HepG2 (cell line): ENCODE results near the gene RERG. TPM values are rescaled to one million over a fixed set of nuclear protein-coding genes. Genes with fewer than 3 reads are reported as not detected.

Experiments
- ARID2 ChIP-seq: sonication (generic); formaldehyde crosslinking; IDR thresholded peaks from 2 replicates; pipeline ENCODE4 v1.8.1; 2022; ENCODE audit warnings: mild to moderate bottlenecking, missing genetic modification reagents, borderline replicate concordance
- CCDC6 ChIP-seq: sonication (generic); formaldehyde crosslinking; IDR thresholded peaks from 2 replicates; pipeline ENCODE4 v1.8.1; 2022; ENCODE audit warnings: mild to moderate bottlenecking, missing genetic modification reagents, moderate library complexity
- LCORL ChIP-seq, 2 experiments: fragments of 450-650 bp in 1 of 2; sonication (generic) in 1 of 2; formaldehyde crosslinking in 1 of 2; IDR thresholded peaks; 2 replicates each; pipeline versions ENCODE4 v1.5.0 to v1.6.1; 2017 to 2020; ENCODE audit warnings: antibody characterized with exemption in 1 of 2, missing genetic modification reagents in 1 of 2
- MBNL3 ChIP-seq: fragments of 250-450 bp; sonication (Bioruptor Pico); conservative IDR thresholded peaks from 2 replicates; pipeline ENCODE4 v1.8.0; 2022; ENCODE audit warnings: mild to moderate bottlenecking, inconsistent platforms
- MTF2 ChIP-seq: sonication (generic); formaldehyde crosslinking; IDR thresholded peaks from 2 replicates; pipeline ENCODE4 v1.5.0; 2020; ENCODE audit warnings: missing genetic modification reagents, borderline replicate concordance
- SALL2 ChIP-seq: sonication (generic); formaldehyde crosslinking; IDR thresholded peaks from 2 replicates; pipeline ENCODE4 v1.8.1; 2023; ENCODE audit warnings: mild to moderate bottlenecking, missing genetic modification reagents, inconsistent platforms
- SOX6 ChIP-seq, 2 experiments: fragments of 450-650 bp in 1 of 2; sonication (generic) in 1 of 2; formaldehyde crosslinking in 1 of 2; IDR thresholded peaks; 2 replicates each; pipeline versions ENCODE4 v1.4.0 to v1.6.1; 2017 to 2020; ENCODE audit warnings: antibody characterized with exemption in 1 of 2, mild to moderate bottlenecking in 1 of 2, missing genetic modification reagents in 1 of 2
- ZFY ChIP-seq: sonication (generic); formaldehyde crosslinking; IDR thresholded peaks from 2 replicates; pipeline ENCODE4 v1.4.0; 2020; ENCODE audit warnings: missing genetic modification reagents
- ZNF263 ChIP-seq: sonication (generic); formaldehyde crosslinking; IDR thresholded peaks from 2 replicates; pipeline ENCODE4 v1.4.0; 2020; ENCODE audit warnings: missing genetic modification reagents
- ZNF331 ChIP-seq: sonication (generic); formaldehyde crosslinking; IDR thresholded peaks from 2 replicates; pipeline ENCODE4 v1.4.0; 2020; ENCODE audit warnings: missing genetic modification reagents
- ZNF891 ChIP-seq: sonication (generic); formaldehyde crosslinking; IDR thresholded peaks from 2 replicates; pipeline ENCODE4 v1.5.0; 2020; ENCODE audit warnings: mild to moderate bottlenecking, missing genetic modification reagents
- polyA plus RNA-seq, 8 experiments: library from polyadenylated mRNA; depleted of rRNA in 3 of 8; stranded (reverse) in 7 of 8; unstranded in 1 of 8; fragments of >200 nt; fragmentation: Illumina TruSeq in 4 of 8; extraction: Trizol in 4 of 8; gene quantifications; 2 replicates each; pipeline versions ENCODE4 v1.2.1 to v1.2.3, GENCODE V29; 2011 to 2016; ENCODE audit warnings: low read depth in 4 of 8, missing spikeins in 1 of 8, mixed read lengths in 1 of 8; ENCODE audit not compliant: insufficient read depth in 1 of 8
- total RNA-seq, 5 experiments: library from RNA; depleted of rRNA; stranded (reverse); fragments of >200 nt; fragmentation: Illumina TruSeq; extraction: Trizol; gene quantifications; 2 replicates each; pipeline ENCODE4 v1.2.3, GENCODE V29; 2016; ENCODE audit warnings: low read depth in 1 of 5
- TF ChIP-seq, protein P1 (sequence below): sonication (generic); formaldehyde crosslinking; IDR thresholded peaks from 2 replicates; pipeline ENCODE4 v1.4.0; 2020; ENCODE audit warnings: mild to moderate bottlenecking, missing genetic modification reagents
- TF ChIP-seq, protein P2 (sequence below): sonication (generic); formaldehyde crosslinking; IDR thresholded peaks from 2 replicates; pipeline ENCODE4 v1.5.1; 2020; ENCODE audit warnings: missing genetic modification reagents, mild to moderate bottlenecking, borderline replicate concordance
- TF ChIP-seq, protein P3 (sequence below): sonication (generic); formaldehyde crosslinking; IDR thresholded peaks from 2 replicates; pipeline ENCODE4 v1.5.0; 2020; ENCODE audit warnings: mild to moderate bottlenecking, missing genetic modification reagents, moderate library complexity
- TF ChIP-seq, protein P4 (sequence below): sonication (generic); formaldehyde crosslinking; IDR thresholded peaks from 2 replicates; pipeline ENCODE4 v1.8.0; 2022; ENCODE audit warnings: mild to moderate bottlenecking, missing genetic modification reagents, borderline replicate concordance
- TF ChIP-seq, protein P5 (sequence below): sonication (generic); formaldehyde crosslinking; conservative IDR thresholded peaks from 2 replicates; pipeline ENCODE4 v1.8.0; 2022; ENCODE audit warnings: low read depth, missing genetic modification reagents

Gene RERG
- total and polyA plus RNA-seq, 2 of the 13 experiments (the other 11 are each of a cell fraction or from before 2014, with no cell fraction given), result not detected

DNA sequence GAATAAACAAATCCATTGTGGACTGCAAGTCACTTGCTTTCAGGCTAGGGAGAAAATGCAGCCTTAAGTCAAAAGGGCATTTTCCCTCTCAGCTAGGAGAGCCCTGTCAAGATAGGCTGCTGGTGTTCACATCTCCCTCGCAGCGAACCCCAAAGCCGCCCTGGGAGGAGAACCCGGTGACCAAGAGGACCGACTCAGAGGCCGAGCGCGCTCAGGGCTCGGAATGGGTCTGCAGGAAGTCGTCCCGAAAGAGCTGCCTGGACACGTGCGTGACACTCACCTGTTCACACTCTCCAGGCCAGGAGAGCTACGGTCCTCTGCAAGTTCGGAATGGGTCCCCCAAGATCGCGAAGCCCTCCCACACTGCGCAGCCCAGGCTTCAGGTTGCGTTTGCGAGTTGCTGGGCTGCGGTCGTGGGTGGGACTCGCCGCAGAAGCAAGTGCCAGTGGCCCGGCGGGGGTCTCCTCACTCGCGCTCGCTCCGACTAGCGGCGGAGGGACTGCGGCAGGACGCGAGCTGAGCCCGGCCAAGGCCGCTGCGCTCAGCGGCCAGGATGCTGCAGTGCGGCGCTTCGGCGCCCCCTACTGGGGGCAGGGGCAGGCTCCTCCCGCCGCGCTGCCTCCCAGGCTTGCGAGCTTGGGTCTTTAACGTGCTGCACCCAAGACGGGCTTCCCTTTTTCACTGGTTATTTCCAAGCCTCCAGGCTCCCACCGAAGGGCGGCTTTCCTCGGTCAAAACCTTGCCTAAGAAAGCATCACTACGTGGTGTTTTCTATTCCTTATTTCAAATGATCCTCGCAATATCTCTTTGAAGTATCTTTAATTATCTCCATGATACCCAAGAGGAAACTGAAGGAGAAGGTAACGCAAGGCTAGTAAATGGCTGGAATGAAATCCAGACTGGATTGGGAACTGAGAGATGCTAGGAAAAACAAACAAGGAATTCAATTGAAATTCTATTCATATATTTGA is at the start of gene RERG (continued):
- peak; percentile 79; the same call in 1 of the 2 replicates for TF ChIP-seq MTF2
- TF ChIP-seq MBNL3 (CRISPR knock-in tag), result no peak
- TF ChIP-seq, protein P1, sequence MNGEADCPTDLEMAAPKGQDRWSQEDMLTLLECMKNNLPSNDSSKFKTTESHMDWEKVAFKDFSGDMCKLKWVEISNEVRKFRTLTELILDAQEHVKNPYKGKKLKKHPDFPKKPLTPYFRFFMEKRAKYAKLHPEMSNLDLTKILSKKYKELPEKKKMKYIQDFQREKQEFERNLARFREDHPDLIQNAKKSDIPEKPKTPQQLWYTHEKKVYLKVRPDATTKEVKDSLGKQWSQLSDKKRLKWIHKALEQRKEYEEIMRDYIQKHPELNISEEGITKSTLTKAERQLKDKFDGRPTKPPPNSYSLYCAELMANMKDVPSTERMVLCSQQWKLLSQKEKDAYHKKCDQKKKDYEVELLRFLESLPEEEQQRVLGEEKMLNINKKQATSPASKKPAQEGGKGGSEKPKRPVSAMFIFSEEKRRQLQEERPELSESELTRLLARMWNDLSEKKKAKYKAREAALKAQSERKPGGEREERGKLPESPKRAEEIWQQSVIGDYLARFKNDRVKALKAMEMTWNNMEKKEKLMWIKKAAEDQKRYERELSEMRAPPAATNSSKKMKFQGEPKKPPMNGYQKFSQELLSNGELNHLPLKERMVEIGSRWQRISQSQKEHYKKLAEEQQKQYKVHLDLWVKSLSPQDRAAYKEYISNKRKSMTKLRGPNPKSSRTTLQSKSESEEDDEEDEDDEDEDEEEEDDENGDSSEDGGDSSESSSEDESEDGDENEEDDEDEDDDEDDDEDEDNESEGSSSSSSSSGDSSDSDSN (CRISPR knock-in tag), result peak; percentile 80
- TF ChIP-seq ZNF331, result peak; percentile 71; the same call in 1 of the 2 replicates
- TF ChIP-seq, protein P2, sequence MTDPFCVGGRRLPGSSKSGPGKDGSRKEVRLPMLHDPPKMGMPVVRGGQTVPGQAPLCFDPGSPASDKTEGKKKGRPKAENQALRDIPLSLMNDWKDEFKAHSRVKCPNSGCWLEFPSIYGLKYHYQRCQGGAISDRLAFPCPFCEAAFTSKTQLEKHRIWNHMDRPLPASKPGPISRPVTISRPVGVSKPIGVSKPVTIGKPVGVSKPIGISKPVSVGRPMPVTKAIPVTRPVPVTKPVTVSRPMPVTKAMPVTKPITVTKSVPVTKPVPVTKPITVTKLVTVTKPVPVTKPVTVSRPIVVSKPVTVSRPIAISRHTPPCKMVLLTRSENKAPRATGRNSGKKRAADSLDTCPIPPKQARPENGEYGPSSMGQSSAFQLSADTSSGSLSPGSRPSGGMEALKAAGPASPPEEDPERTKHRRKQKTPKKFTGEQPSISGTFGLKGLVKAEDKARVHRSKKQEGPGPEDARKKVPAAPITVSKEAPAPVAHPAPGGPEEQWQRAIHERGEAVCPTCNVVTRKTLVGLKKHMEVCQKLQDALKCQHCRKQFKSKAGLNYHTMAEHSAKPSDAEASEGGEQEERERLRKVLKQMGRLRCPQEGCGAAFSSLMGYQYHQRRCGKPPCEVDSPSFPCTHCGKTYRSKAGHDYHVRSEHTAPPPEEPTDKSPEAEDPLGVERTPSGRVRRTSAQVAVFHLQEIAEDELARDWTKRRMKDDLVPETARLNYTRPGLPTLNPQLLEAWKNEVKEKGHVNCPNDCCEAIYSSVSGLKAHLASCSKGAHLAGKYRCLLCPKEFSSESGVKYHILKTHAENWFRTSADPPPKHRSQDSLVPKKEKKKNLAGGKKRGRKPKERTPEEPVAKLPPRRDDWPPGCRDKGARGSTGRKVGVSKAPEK, result 0 out of 2 replicates have a peak, but pooled peaks have one; percentile 25
- TF ChIP-seq ZNF263 (CRISPR knock-in tag), result 0 out of 2 replicates have a peak, but pooled peaks have one; percentile 51
- no peak for TF ChIP-seq SOX6 (IDR thresholded peaks at IDR 0.05)
- 0 out of 2 replicates have a peak, but pooled peaks have one; percentile 17 for TF ChIP-seq SOX6 (CRISPR knock-in tag; IDR thresholded peaks at IDR 0.05)
- TF ChIP-seq ZNF891 (CRISPR knock-in tag), result 0 out of 2 replicates have a peak, but pooled peaks have one; percentile 51
- TF ChIP-seq, protein P3, sequence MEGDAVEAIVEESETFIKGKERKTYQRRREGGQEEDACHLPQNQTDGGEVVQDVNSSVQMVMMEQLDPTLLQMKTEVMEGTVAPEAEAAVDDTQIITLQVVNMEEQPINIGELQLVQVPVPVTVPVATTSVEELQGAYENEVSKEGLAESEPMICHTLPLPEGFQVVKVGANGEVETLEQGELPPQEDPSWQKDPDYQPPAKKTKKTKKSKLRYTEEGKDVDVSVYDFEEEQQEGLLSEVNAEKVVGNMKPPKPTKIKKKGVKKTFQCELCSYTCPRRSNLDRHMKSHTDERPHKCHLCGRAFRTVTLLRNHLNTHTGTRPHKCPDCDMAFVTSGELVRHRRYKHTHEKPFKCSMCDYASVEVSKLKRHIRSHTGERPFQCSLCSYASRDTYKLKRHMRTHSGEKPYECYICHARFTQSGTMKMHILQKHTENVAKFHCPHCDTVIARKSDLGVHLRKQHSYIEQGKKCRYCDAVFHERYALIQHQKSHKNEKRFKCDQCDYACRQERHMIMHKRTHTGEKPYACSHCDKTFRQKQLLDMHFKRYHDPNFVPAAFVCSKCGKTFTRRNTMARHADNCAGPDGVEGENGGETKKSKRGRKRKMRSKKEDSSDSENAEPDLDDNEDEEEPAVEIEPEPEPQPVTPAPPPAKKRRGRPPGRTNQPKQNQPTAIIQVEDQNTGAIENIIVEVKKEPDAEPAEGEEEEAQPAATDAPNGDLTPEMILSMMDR (CRISPR knock-in tag), result peak; percentile 92
- no peak for TF ChIP-seq CCDC6 (CRISPR knock-in tag)
- TF ChIP-seq, protein P4, sequence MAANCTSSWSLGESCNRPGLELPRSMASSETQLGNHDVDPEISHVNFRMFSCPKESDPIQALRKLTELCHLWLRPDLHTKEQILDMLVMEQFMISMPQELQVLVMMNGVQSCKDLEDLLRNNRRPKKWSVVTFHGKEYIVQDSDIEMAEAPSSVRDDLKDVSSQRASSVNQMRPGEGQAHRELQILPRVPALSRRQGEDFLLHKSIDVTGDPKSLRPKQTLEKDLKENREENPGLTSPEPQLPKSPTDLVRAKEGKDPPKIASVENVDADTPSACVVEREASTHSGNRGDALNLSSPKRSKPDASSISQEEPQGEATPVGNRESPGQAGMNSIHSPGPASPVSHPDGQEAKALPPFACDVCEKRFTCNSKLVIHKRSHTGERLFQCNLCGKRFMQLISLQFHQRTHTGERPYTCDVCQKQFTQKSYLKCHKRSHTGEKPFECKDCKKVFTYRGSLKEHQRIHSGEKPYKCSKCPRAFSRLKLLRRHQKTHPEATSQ, result no peak
- peak; percentile 45; the same call in 1 of the 2 replicates for TF ChIP-seq SALL2 (CRISPR knock-in tag)
- TF ChIP-seq LCORL (IDR thresholded peaks at IDR 0.05), result no peak
- TF ChIP-seq LCORL (CRISPR knock-in tag; IDR thresholded peaks at IDR 0.05), result peak; percentile 31; the same call in 1 of the 2 replicates
- TF ChIP-seq, protein P5, sequence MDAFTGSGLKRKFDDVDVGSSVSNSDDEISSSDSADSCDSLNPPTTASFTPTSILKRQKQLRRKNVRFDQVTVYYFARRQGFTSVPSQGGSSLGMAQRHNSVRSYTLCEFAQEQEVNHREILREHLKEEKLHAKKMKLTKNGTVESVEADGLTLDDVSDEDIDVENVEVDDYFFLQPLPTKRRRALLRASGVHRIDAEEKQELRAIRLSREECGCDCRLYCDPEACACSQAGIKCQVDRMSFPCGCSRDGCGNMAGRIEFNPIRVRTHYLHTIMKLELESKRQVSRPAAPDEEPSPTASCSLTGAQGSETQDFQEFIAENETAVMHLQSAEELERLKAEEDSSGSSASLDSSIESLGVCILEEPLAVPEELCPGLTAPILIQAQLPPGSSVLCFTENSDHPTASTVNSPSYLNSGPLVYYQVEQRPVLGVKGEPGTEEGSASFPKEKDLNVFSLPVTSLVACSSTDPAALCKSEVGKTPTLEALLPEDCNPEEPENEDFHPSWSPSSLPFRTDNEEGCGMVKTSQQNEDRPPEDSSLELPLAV (CRISPR knock-in tag), result no peak
- TF ChIP-seq ARID2 (CRISPR knock-in tag), result 0 out of 2 replicates have a peak, but pooled peaks have one; percentile 57
- 0 out of 2 replicates have a peak, but pooled peaks have one; percentile 19 for TF ChIP-seq ZFY
